ENCODE data around the gene CCR3.

CCR3 gene

DNA sequence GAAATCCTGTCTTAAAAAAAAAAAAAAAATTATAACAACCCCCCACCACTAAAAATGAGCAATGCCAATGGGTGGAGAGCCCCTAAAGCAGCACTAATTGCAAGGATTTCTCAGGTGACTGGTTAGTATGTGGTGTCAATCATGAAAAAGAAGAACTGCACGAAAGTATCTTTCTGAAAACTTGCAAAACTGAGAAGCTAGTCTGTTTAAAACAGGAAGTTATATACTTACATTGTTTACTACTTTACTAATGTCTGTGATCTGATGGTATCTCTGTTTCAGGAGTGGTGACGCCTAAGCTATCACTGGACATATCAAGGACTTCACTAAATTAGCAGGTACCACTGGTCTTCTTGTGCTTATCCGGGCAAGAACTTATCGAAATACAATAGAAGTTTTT is at the start of gene CCR3:
Gene CCR3, plus strand, starts transcription at position 341 of the 400 bp plus-strand sequence. CDS start 22,699 bp downstream, outside the sequence.
- H3K9ac ChIP-seq (ENCODE audit: low read depth, low read length): no peak within 1 kb of the TSS
- H3K27ac ChIP-seq (ENCODE audit: low read depth, low read length): no peak within 1 kb of the TSS
- no peak within 1 kb of the TSS for H3K4me3 ChIP-seq (ENCODE audit: low read depth, low read length)
- no peaks in the 10 kb centered on the region for H3K36me3 ChIP-seq (ENCODE audit: control insufficient read depth, insufficient read depth, low read length)
- H3K4me1 ChIP-seq (ENCODE audit: control insufficient read depth, insufficient read depth, low read length): peaks cover 10% of the 10 kb centered on the region
- no peaks in the 10 kb centered on the region for H3K27me3 ChIP-seq (ENCODE audit: control insufficient read depth, insufficient read depth, low read length)
- no peaks in the 10 kb centered on the region for H3K9me3 ChIP-seq (ENCODE audit: control insufficient read depth, insufficient read depth, low read length)

DNA sequence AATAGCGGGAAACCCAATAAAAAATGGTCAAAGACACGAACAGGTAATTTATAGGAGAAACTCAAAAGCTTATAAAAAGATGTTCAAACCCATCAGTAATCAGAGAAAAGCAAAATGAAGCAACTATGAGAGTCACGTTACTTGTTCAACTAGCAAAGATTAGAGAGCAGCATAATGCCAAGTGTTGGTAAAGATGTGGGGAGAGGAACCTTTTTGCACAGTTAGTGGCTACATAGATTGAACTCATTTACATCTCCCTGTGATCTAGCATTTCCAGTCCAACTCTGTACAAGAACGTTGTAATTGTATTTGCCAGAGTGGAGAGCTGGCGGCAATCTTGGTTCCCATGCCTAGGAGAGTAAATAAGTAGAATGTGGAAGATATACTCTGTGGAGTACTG is 49.3 kb upstream of the CCR3 start:
- Histone ChIP-seq H3K27me3 (ENCODE audit: control insufficient read depth, insufficient read depth, low read length) (no peaks in the 10 kb centered on the region), H3K36me3 (ENCODE audit: control insufficient read depth, insufficient read depth, low read length) (no peaks in the 10 kb centered on the region), H3K9ac (ENCODE audit: low read depth, low read length) (no peak overlapping the region), H3K9me3 (ENCODE audit: control insufficient read depth, insufficient read depth, low read length) (peaks cover 11% of the 10 kb centered on the region; the same call in 1 of the 2 replicates), H3K27ac (ENCODE audit: low read depth, low read length) (no peak overlapping the region), H3K4me3 (ENCODE audit: low read depth, low read length) (no peak overlapping the region), H3K4me1 (ENCODE audit: control insufficient read depth, insufficient read depth, low read length) (no peaks in the 10 kb centered on the region)

DNA sequence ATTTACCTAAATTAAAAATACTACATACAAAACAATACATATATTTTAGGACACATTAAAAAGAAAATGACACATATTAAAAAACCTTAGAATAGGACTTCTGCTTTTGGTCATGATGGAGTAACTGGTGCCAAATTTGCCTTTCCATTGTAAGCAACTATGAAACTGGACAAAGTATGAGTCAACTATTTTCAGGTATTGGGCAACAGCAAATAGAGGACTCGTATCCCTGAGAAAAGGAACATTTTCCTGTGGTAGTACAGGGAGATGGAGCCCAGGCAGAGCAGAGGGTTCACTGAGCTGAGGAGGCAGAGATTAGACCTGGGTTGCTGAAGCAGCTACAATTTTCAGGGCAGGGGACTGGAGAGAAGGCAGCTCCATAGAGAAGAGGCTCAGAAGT is 48.8 kb upstream of the CCR3 start:
- Histone ChIP-seq H3K27ac (ENCODE audit: low read depth, low read length) (no peak overlapping the region), H3K36me3 (ENCODE audit: control insufficient read depth, insufficient read depth, low read length) (no peaks in the 10 kb centered on the region), H3K4me1 (ENCODE audit: control insufficient read depth, insufficient read depth, low read length) (no peaks in the 10 kb centered on the region), H3K9me3 (ENCODE audit: control insufficient read depth, insufficient read depth, low read length) (peaks cover 11% of the 10 kb centered on the region; the same call in 1 of the 2 replicates), H3K4me3 (ENCODE audit: low read depth, low read length) (no peak overlapping the region), H3K27me3 (ENCODE audit: control insufficient read depth, insufficient read depth, low read length) (no peaks in the 10 kb centered on the region), H3K9ac (ENCODE audit: low read depth, low read length) (no peak overlapping the region)

DNA sequence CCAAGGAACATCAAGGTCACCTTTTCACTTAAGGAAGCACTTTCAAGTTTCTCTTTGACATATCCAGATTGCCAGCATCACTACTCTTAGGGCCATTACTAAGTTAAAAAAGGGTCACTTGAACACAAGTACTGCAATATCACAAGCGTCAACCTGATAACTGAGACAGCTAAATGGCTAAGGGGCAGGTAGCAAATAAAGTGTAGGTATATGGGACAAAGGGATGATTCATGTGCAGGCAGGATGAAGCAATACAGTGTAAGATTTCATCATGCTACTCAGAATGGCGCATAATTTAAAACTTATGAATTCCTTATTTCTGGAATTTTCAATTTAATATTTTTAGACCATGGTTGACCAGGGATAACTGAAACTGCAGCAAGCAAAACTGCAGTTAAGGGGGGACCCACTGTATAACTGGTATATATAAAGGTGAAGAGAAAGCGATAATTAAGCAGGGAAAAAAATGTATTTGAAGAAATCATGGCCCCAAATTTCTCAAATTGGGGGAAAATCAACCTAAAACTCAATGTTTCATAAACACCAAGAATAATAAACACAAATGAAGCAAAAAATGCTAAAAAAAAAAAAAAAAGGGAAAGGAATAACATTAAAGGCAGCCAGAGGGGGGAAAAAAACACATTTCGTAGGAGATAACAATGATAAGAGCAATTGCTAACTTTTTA is 47.2 kb upstream of the CCR3 start:
- H3K27ac ChIP-seq (ENCODE audit: low read depth, low read length): no peak overlapping the region
- H3K4me1 ChIP-seq (ENCODE audit: control insufficient read depth, insufficient read depth, low read length): no peaks in the 10 kb centered on the region
- H3K36me3 ChIP-seq (ENCODE audit: control insufficient read depth, insufficient read depth, low read length): no peaks in the 10 kb centered on the region
- no peaks in the 10 kb centered on the region for H3K27me3 ChIP-seq (ENCODE audit: control insufficient read depth, insufficient read depth, low read length)
- H3K4me3 ChIP-seq (ENCODE audit: low read depth, low read length): no peak overlapping the region
- H3K9me3 ChIP-seq (ENCODE audit: control insufficient read depth, insufficient read depth, low read length): peaks cover 11% of the 10 kb centered on the region; the same call in 1 of the 2 replicates
- no peak overlapping the region for H3K9ac ChIP-seq (ENCODE audit: low read depth, low read length)

DNA sequence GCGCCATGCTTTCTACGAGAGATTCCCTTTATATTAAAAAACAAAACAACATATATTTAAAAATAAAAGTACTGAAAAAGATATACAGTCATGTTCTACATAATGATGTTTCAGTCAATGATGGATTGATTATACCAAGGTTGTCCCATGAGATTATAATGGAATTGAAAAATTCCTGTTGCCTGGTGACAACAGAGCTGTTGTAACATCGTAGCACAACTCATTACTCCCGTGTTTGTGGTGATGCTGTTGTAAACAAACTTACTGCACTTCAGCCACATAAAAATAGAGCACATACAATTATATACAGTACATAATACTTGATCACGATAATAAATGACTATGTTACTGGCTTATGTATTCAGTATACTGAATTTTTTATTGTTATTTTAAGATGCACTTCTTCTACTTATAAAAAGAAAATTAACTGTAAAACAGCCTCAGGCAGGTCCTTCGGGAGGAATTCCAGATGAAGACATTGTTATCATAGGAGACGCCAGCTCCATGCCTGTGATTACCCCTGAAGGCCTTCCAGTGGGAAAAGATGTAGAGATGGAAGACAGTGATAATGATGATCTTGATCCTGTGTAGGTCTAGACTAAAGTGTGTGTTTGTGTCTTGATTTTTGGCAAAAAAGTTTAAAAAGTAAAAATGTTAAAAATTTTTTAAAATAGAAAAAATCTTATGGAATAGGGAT is 45.9 kb upstream of the CCR3 start:
- Histone ChIP-seq H3K36me3 (ENCODE audit: control insufficient read depth, insufficient read depth, low read length) (no peaks in the 10 kb centered on the region), H3K9ac (ENCODE audit: low read depth, low read length) (no peak overlapping the region), H3K27me3 (ENCODE audit: control insufficient read depth, insufficient read depth, low read length) (no peaks in the 10 kb centered on the region), H3K27ac (ENCODE audit: low read depth, low read length) (no peak overlapping the region), H3K9me3 (ENCODE audit: control insufficient read depth, insufficient read depth, low read length) (peaks cover 11% of the 10 kb centered on the region; the same call in 1 of the 2 replicates), H3K4me3 (ENCODE audit: low read depth, low read length) (no peak overlapping the region), H3K4me1 (ENCODE audit: control insufficient read depth, insufficient read depth, low read length) (no peaks in the 10 kb centered on the region)

DNA sequence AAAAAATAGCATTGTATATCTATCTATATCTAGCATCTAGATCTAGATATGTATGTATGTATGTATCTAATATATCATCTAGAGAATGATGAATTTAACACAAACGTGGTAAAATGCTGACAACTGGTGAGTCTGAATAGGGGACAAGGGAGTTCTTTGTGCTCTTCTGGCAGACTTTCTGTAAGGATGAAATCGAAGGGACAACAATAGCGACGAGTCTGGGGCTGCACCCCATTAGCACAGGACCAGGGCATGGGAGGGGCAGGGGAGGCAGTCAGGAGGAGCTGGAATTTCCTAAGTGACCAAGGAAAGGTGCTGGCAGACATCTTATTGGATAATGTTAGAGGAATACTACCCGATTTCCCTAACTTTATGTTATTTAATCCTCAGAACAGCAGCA is 42.0 kb upstream of the CCR3 start:
- H3K27me3 ChIP-seq (ENCODE audit: control insufficient read depth, insufficient read depth, low read length): no peaks in the 10 kb centered on the region
- H3K9ac ChIP-seq (ENCODE audit: low read depth, low read length): no peak overlapping the region
- no peaks in the 10 kb centered on the region for H3K36me3 ChIP-seq (ENCODE audit: control insufficient read depth, insufficient read depth, low read length)
- H3K9me3 ChIP-seq (ENCODE audit: control insufficient read depth, insufficient read depth, low read length): peaks cover 3% of the 10 kb centered on the region; the same call in 1 of the 2 replicates
- H3K27ac ChIP-seq (ENCODE audit: low read depth, low read length): no peak overlapping the region
- H3K4me1 ChIP-seq (ENCODE audit: control insufficient read depth, insufficient read depth, low read length): no peaks in the 10 kb centered on the region
- H3K4me3 ChIP-seq (ENCODE audit: low read depth, low read length): no peak overlapping the region

DNA sequence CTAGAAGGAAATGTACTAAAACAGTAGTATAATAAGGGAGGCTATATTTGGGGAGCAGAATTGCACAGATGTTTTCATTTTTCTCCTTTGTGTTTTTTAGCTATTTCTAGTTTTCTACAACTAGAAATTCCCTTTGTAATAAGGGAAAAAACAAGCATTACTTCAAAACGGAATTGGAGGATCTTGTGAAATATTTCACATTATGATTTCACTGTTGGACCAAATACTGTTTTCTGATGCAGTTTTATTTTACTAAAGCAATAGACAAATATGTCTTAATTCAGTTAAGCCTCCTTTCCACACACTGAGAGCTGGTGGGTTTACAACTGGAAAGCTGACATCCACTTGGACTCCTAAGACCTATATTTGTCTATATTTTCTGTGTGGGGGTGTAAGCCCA is 41.5 kb upstream of the CCR3 start:
- H3K9ac ChIP-seq (ENCODE audit: low read depth, low read length): no peak overlapping the region
- H3K4me3 ChIP-seq (ENCODE audit: low read depth, low read length): no peak overlapping the region
- H3K27ac ChIP-seq (ENCODE audit: low read depth, low read length): no peak overlapping the region
- H3K4me1 ChIP-seq (ENCODE audit: control insufficient read depth, insufficient read depth, low read length): no peaks in the 10 kb centered on the region
- H3K9me3 ChIP-seq (ENCODE audit: control insufficient read depth, insufficient read depth, low read length): no peaks in the 10 kb centered on the region
- H3K36me3 ChIP-seq (ENCODE audit: control insufficient read depth, insufficient read depth, low read length): no peaks in the 10 kb centered on the region
- H3K27me3 ChIP-seq (ENCODE audit: control insufficient read depth, insufficient read depth, low read length): no peaks in the 10 kb centered on the region

DNA sequence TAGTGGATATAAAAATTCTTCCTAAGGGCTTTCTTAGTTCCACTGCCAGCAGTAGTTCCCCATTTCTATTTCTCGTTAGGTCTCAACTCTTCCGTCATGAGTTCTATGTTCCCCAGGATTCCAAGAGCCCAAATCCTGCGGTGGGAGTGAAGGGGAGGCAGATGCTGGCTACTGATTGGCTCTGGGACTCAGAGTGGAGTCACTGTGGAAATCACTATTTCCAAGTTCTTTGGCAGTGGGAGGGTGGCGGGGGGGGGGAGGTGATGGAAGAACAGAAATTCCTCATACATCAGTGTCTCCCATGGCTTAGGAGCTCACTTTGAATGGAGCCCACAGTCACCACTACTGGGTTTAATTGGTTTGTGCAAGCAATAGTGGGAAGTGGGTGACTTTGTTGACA is 39.7 kb upstream of the CCR3 start:
- H3K4me1 ChIP-seq (ENCODE audit: control insufficient read depth, insufficient read depth, low read length): peaks cover 5% of the 10 kb centered on the region; the same call in 1 of the 2 replicates
- H3K9me3 ChIP-seq (ENCODE audit: control insufficient read depth, insufficient read depth, low read length): no peaks in the 10 kb centered on the region
- no peak overlapping the region for H3K4me3 ChIP-seq (ENCODE audit: low read depth, low read length)
- H3K9ac ChIP-seq (ENCODE audit: low read depth, low read length): no peak overlapping the region
- no peaks in the 10 kb centered on the region for H3K27me3 ChIP-seq (ENCODE audit: control insufficient read depth, insufficient read depth, low read length)
- no peaks in the 10 kb centered on the region for H3K36me3 ChIP-seq (ENCODE audit: control insufficient read depth, insufficient read depth, low read length)
- no peak overlapping the region for H3K27ac ChIP-seq (ENCODE audit: low read depth, low read length)

DNA sequence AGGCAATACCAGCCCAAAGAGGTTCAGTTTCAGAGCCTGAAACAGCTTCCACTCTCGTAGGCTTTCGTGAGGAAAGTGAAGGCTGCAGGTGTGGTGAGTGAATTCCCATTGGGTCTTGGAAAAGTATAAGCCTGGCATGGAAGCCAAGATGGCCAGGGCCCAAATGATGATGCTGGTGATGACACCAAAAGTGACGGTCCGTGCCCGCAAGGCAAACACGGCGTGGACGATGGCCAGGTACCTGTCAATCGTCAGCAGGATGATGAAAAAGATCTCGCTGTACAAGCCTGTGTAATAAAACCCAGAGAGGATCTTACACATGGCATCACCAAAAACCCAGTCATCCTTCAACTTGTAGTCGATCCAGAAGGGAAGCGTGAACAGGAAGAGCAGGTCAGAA is 38.6 kb upstream of the CCR3 start:
- Histone ChIP-seq H3K9me3 (ENCODE audit: control insufficient read depth, insufficient read depth, low read length) (no peaks in the 10 kb centered on the region), H3K27me3 (ENCODE audit: control insufficient read depth, insufficient read depth, low read length) (no peaks in the 10 kb centered on the region), H3K36me3 (ENCODE audit: control insufficient read depth, insufficient read depth, low read length) (no peaks in the 10 kb centered on the region), H3K27ac (ENCODE audit: low read depth, low read length) (no peak overlapping the region), H3K9ac (ENCODE audit: low read depth, low read length) (no peak overlapping the region), H3K4me3 (ENCODE audit: low read depth, low read length) (no peak overlapping the region), H3K4me1 (ENCODE audit: control insufficient read depth, insufficient read depth, low read length) (peaks cover 5% of the 10 kb centered on the region; the same call in 1 of the 2 replicates)

DNA sequence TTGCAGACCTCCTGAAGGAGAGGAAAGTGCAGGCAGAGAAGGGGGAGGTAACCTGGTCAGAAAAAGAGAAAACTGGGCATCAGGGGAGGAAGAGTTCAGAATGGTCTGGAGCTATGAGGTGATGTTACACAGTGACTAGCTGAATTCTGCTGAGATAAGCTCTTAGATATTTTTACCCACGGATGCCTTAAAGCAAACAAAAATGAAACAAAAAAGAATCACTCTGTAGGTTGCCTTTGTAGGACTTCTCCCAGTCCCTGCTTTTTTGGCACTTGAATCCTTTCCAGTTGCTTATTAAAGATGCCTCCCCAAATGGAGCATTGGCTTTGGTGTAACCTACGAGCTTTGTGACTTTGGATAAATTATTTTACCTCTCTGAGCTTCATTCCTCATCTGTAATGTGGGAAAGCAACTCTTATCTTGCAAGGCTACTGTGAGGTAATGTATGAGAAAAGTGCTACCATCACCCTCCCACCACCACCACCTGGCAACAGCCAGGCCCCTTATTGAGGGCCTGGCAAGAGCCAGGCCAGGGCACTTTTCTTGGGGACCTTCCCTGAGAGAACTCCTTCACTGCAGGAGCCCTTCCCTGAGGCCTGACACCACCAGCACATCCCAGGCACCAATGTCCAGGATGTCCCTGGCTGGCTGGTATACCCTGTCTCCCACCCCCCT is 36.8 kb upstream of the CCR3 start:
- Histone ChIP-seq H3K27ac (ENCODE audit: low read depth, low read length) (no peak overlapping the region), H3K9me3 (ENCODE audit: control insufficient read depth, insufficient read depth, low read length) (no peaks in the 10 kb centered on the region), H3K4me3 (ENCODE audit: low read depth, low read length) (no peak overlapping the region), H3K4me1 (ENCODE audit: control insufficient read depth, insufficient read depth, low read length) (peaks cover 5% of the 10 kb centered on the region; the same call in 1 of the 2 replicates), H3K9ac (ENCODE audit: low read depth, low read length) (no peak overlapping the region), H3K36me3 (ENCODE audit: control insufficient read depth, insufficient read depth, low read length) (no peaks in the 10 kb centered on the region), H3K27me3 (ENCODE audit: control insufficient read depth, insufficient read depth, low read length) (no peaks in the 10 kb centered on the region)

Data from HUES48 (cell line).